ENCODE data around the gene ZNF155. TPM values are rescaled to one million over a fixed set of nuclear protein-coding genes. Genes with fewer than 3 reads are reported as not detected.

ZNF155 gene
- polyA plus RNA-seq, 1 of the 3 experiments (the other 2 are of a cell fraction) = 2.1 TPM

GRCh38 chr19:43939557-43940260 lies 44.3 kb upstream of the ZNF155 start:
- Histone ChIP-seq H3K9ac (no peak overlapping the region), H3K4me3 (ENCODE audit: low read depth in 2 of 2, low read length in 1 of 2) (no peak overlapping the region), H4K20me1 (ENCODE audit: insufficient read depth) (no peaks in the 10 kb centered on the region), H2AFZ (ENCODE audit: low read depth) (no peak overlapping the region), H3K79me2 (ENCODE audit: insufficient read depth) (no peaks in the 10 kb centered on the region), H3K4me1 (ENCODE audit: control insufficient read depth in 1 of 2, insufficient read depth in 2 of 2, low read depth in 1 of 2, low read length in 1 of 2) (no peaks in the 10 kb centered on the region; a peak in 2 of 4 replicates), H3K27ac (ENCODE audit: low read depth in 2 of 2, low read length in 1 of 2) (no peak overlapping the region), H3K36me3 (replicated peaks in 1 of 2; ENCODE audit: control insufficient read depth in 1 of 2, insufficient read depth in 2 of 2, low read length in 1 of 2) (no peaks in the 10 kb centered on the region), H3K27me3 (ENCODE audit: insufficient read depth) (no peaks in the 10 kb centered on the region), H3K9me3 (peaks cover 5% of the 10 kb centered on the region; the same call in 1 of the 2 replicates), H3K9me2 (no peaks in the 10 kb centered on the region), H3F3A (replicated peaks; ENCODE audit: insufficient read depth) (peaks cover 7% of the 10 kb centered on the region), H3K4me2 (no peak overlapping the region)
- WGBS (ENCODE audit: low lambda C conversion rate) = 27% methylated on average over 3 of the region's 3 CpGs
- POLR2A ChIA-PET = no interaction called here
- TF ChIP-seq EZH2phosphoT487 (IDR thresholded peaks at IDR 0.05; ENCODE audit: borderline replicate concordance, low read depth) (no peak), EP300 (IDR thresholded peaks at IDR 0.05; ENCODE audit: borderline replicate concordance in 1 of 2, low read depth in 1 of 2, low read length in 1 of 2) (no peak), REST (IDR thresholded peaks at IDR 0.05; ENCODE audit: low read depth, low read length) (no peak), YY1 (IDR thresholded peaks at IDR 0.05; ENCODE audit: low read depth) (no peak), JUND (IDR thresholded peaks at IDR 0.05) (no peak), SIN3A (IDR thresholded peaks at IDR 0.05; ENCODE audit: borderline replicate concordance, low read depth, low read length) (no peak)
- DNase-seq = no peak
- CTCF ChIA-PET = interaction anchor here (1.0 kb wide), 1 partner anchor 11 kb away, joined by 3 read pairs; the partner anchor contains the start of gene ZNF221

- ChIA-PET POLR2A (no interaction called here), CTCF (interaction anchor here (1.0 kb wide), 1 partner anchor 10 kb away, joined by 3 read pairs; the partner anchor contains the start of gene ZNF221)
- H2AFZ ChIP-seq (ENCODE audit: low read depth) = no peak overlapping the region
- no peak overlapping the region for H3K4me2 ChIP-seq
- H3K27ac ChIP-seq (ENCODE audit: low read depth in 2 of 2, low read length in 1 of 2) = no peak overlapping the region
- H3K27me3 ChIP-seq (ENCODE audit: insufficient read depth) = no peaks in the 10 kb centered on the region
- 3% methylated on average over 4 of the region's 4 CpGs for whole genome bisulfite sequencing (ENCODE audit: low lambda C conversion rate)
- H3K4me3 ChIP-seq (ENCODE audit: low read depth in 2 of 2, low read length in 1 of 2) = no peak overlapping the region
- H3K79me2 ChIP-seq (ENCODE audit: insufficient read depth) = no peaks in the 10 kb centered on the region
- H4K20me1 ChIP-seq (ENCODE audit: insufficient read depth) = no peaks in the 10 kb centered on the region
- H3K9me3 ChIP-seq = peaks cover 5% of the 10 kb centered on the region; the same call in 1 of the 2 replicates
- H3K4me1 ChIP-seq (ENCODE audit: control insufficient read depth in 1 of 2, insufficient read depth in 2 of 2, low read depth in 1 of 2, low read length in 1 of 2) = no peaks in the 10 kb centered on the region; a peak in 2 of 4 replicates
- DNase-seq = no peak
- H3K9ac ChIP-seq = no peak overlapping the region
- H3K9me2 ChIP-seq = no peaks in the 10 kb centered on the region
- no peaks in the 10 kb centered on the region for H3K36me3 ChIP-seq (replicated peaks in 1 of 2; ENCODE audit: control insufficient read depth in 1 of 2, insufficient read depth in 2 of 2, low read length in 1 of 2)
- H3F3A ChIP-seq (replicated peaks; ENCODE audit: insufficient read depth) = no peaks in the 10 kb centered on the region
- TF ChIP-seq GABPA (IDR thresholded peaks at IDR 0.05; ENCODE audit: low read depth) (no peak), MAX (IDR thresholded peaks at IDR 0.05; ENCODE audit: low read depth) (no peak), PBX3 (IDR thresholded peaks at IDR 0.05) (no peak), FOXJ3 (CRISPR knock-in tag; IDR thresholded peaks at IDR 0.05) (no peak), REST (IDR thresholded peaks at IDR 0.05; ENCODE audit: low read depth, low read length) (no peak), JUND (IDR thresholded peaks at IDR 0.05) (no peak), POLR2AphosphoS5 (IDR thresholded peaks at IDR 0.05; ENCODE audit: low read depth, low read length) (no peak), EP300 (IDR thresholded peaks at IDR 0.05; ENCODE audit: borderline replicate concordance in 1 of 2, low read depth in 1 of 2, low read length in 1 of 2) (no peak), MEF2A (IDR thresholded peaks at IDR 0.05; ENCODE audit: borderline replicate concordance, low read depth) (no peak), CTCF (IDR thresholded peaks at IDR 0.05) (no peak), RFX5 (IDR thresholded peaks at IDR 0.05; ENCODE audit: low read length) (no peak), RAD21 (IDR thresholded peaks at IDR 0.05; ENCODE audit: low read length) (no peak)
Measured at GRCh38 chr19:43940719-43941118, 43.3 kb upstream of the ZNF155 start.

All from SK-N-SH (cell line).